ENCODE results near the gene ANKRD44. TPM values are rescaled to one million over a fixed set of nuclear protein-coding genes. Genes with fewer than 3 reads are reported as not detected.

The ANKRD44 gene
- total RNA-seq, 1 experiment from 2014 or later: not detected

DNA sequence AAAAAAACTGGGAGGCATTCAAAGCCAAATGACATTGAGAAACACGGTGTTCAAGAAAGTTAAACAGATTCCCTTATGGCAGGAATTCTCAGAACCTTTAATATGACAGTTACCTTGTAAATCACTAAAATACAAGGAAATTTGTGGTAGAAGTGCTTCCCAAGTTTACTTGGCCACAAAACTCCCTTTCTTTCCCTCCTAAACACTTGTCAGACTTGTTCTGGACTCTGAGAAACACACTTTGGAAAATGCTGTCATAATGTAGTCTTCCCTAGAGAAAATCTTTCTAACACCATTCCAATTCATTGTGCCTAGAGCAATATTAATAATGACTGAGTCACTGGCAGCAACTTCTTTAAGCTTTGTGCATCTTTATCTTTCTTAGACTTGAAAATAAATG lies 140.4 kb downstream of the ANKRD44 start:
- in situ Hi-C loops (cut with HindIII; ENCODE audit: low sequenced_read_pairs): no loop called here
- no peak for DNase-seq (ENCODE audit: low spot score)

DNA sequence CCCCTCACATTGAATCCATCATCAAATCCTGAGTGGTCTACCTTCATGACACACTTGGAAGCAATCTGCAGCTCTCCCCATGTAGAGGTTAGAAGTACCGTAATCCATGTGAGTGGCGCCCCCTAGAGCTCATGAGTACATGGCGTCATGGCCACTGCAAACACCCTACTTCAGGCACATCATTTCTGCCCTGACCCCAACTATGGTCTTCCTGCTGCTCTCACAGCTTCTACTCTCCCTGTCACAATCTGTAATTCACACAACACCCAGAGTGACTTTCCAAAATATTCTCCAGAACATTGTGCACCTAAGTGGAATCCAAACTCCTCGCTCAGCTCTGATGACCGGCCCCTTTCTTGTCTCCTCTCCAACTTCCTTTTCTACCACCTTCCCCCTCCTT lies 141.9 kb downstream of the ANKRD44 start:
- in situ Hi-C loops (cut with HindIII; ENCODE audit: low sequenced_read_pairs): no loop called here
- peak; percentile 42 for DNase-seq (ENCODE audit: low spot score)

DNA sequence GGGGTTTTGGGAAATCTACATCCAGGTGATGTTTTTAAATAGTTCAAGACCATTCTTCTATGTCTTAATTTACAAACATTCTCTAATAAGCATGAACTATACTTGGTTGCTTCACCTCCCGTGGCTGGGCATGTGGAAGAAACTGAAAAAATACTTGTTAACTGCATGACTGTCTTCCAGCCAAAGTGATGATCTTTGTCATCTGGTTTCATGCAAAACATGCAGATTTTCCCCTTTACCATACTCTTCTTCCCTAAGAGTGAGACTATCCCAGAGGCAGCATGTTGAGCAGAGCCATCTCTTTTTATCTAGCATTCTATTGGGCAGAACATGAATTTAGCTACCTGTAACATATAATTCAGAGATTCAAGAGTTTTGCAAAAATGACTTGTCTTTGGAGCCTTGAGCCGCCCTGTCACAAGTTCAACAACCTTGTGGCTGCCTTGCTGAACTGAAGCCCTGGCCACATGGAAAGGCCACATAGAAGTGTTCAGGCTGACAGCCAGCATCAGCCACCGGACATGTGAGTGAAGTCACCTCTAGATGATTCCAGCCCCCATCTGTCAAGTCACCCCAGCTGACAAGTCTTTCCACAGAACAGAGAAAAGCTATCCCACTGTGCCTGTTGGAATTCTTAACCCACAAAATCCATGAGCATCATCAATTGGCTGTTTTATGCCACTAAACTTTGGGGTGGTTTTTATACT lies 142.8 kb downstream of the ANKRD44 start:
- peak; percentile 16 for DNase-seq (ENCODE audit: low spot score)
- in situ Hi-C loops (cut with HindIII; ENCODE audit: low sequenced_read_pairs): no loop called here

GRCh38 chr2:197165020-197165419 lies 145.6 kb downstream of the ANKRD44 start:
- in situ Hi-C loops (cut with HindIII; ENCODE audit: low sequenced_read_pairs): no loop called here
- DNase-seq (ENCODE audit: low spot score): no peak

- in situ Hi-C loops (cut with HindIII; ENCODE audit: low sequenced_read_pairs): no loop called here
- no peak for DNase-seq (ENCODE audit: low spot score)
These were observed 146.3 kb downstream of the ANKRD44 start for GRCh38 chr2:197164141-197164754.

DNA sequence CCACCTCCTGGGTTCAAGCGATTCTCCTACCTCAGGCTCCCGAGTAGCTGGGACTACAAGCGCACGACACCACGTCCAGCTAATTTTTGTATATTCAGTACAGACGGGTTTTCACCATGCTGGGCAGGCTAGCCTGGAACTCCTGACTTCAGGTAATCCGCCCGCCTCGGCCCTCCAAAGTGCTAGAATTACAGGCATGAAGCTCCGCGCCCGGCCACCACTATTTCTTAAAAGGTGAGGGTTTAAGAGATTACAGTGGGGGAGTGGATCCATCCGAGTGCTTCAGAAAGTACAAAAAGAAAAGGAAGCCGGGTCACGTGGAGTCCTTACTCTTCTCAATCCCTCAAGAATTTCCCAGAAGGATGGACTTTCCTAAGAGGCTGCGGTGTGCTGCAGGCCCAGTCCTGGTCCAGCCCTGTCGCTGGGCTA lies 146.9 kb downstream of the ANKRD44 start:
- in situ Hi-C loops (cut with HindIII; ENCODE audit: low sequenced_read_pairs): no loop called here
- DNase-seq (ENCODE audit: low spot score): no peak

- in situ Hi-C loops (cut with HindIII; ENCODE audit: low sequenced_read_pairs): no loop called here
- DNase-seq (ENCODE audit: low spot score): no peak
These were observed 148.8 kb downstream of the ANKRD44 start for GRCh38 chr2:197161774-197162173.

GRCh38 chr2:197159661-197160211 lies 150.8 kb downstream of the ANKRD44 start:
- in situ Hi-C loops (cut with HindIII; ENCODE audit: low sequenced_read_pairs): no loop called here
- no peak for DNase-seq (ENCODE audit: low spot score)

DNA sequence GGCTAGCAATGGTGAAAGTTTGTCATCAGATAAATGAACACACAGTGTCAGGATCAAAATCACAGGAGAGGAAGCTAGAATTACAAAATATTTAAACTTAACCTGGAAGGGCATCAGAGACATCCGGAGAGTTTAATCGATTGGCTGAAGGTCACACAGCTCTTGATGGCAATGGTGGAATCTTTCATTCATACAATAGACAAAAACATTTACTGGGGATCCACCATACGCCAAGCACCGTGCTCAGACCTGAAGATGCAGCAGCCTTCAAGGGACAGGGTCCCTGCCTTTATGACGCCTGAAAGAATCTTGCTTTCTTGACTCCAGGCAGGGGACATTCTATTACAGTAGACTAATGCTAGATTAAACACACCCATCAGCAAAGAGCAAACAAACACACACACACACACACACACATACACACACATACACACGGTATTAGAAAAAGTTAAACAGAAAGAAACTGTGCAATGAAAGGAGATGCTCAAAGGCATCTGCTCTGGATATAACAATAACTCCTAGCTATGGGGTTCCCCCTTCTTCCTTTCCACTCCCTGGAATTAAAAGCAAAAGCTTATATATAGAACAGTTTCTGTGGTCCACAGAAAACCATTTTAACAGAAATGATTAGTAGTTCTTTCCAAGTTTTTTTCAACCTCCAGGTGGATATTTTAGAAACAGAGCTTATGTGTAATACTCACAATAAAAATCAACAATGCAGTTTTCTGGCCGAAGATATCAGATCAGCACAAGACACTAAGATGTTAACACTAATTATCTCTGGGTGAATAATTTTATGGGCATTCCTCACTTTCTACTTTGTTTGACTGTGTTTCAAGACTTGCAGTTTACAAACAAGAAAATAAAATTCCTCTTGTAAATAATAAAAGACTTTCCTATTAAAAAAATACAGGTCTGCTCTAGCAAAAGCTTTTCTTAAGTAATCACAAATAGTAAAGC lies 151.7 kb downstream of the ANKRD44 start:
- no peak for DNase-seq (ENCODE audit: low spot score)

GRCh38 chr2:197157879-197158537 lies 152.6 kb downstream of the ANKRD44 start:
- DNase-seq (ENCODE audit: low spot score): no peak
- in situ Hi-C loops (cut with HindIII; ENCODE audit: low sequenced_read_pairs): no loop called here

More for the DNA sequence above, 151.7 kb downstream of the ANKRD44 start:
- in situ Hi-C loops (cut with HindIII; ENCODE audit: low sequenced_read_pairs): no loop called here

DNA sequence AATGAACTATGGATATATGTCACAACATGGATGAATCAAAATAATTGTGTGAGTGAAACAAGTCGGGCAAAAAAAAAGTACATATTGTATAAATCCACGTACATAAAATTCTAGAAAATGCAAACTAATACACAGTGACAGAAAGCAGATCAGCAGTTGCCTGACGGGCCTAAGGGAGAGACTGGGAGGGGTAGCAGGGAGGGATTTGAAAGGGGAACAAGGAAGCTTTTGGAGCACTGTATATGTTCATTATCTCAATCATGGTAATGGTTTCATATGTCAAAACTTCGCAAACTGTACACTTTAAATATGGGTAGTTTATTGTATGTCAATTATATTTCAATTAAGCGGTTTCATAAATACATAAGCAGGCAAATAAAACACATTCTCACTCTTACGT lies 153.8 kb downstream of the ANKRD44 start:
- in situ Hi-C loops (cut with HindIII; ENCODE audit: low sequenced_read_pairs): no loop called here

GRCh38 chr2:197152451-197153228 lies 157.9 kb downstream of the ANKRD44 start:
- no peak for DNase-seq (ENCODE audit: low spot score)
- in situ Hi-C loops (cut with HindIII; ENCODE audit: low sequenced_read_pairs): no loop called here

More for the DNA sequence above, 153.8 kb downstream of the ANKRD44 start:
- DNase-seq (ENCODE audit: low spot score): no peak

DNA sequence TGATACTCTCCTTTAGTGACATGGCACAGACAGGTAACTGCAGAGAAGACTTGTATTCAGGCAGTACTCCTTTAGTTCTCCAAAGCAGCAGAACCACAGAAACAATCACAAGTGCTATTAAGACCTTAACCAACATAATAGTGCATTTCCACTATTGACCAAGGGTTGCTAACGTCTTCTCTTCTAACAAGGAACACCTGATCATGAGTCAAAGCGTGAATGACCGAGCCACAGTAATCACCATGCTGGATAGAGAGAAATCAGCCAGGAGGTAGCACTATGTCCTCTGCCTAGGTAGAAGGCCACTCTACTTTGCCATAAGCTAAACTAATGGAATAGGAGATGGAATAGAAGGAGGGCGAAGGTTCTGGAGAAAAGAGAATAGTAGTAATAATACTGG lies 161.0 kb downstream of the ANKRD44 start:
- no peak for DNase-seq (ENCODE audit: low spot score)
- in situ Hi-C loops (cut with HindIII; ENCODE audit: low sequenced_read_pairs): no loop called here

- in situ Hi-C loops (cut with HindIII; ENCODE audit: low sequenced_read_pairs): no loop called here
- no peak for DNase-seq (ENCODE audit: low spot score)
These were observed 162.2 kb downstream of the ANKRD44 start for GRCh38 chr2:197148401-197148800.

DNA sequence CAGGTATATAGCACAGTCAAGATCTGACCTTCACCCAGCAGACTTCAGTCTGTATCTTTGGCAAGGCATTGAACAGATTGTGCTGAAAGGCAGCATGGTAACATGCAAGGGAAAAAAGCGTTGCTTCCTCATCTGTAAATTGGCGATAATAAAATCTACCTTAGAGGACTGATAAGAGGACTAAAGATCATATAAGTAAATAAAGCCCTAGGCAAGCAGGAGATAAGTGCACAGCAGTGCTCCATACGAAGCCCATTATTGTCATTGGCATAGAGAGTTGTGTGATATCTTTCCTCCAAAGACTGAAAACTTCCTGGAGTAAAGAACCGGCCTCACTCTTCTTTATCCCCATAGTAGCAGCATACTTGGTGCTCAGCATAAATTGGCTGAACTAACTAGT lies 162.6 kb downstream of the ANKRD44 start:
- DNase-seq (ENCODE audit: low spot score): no peak
- in situ Hi-C loops (cut with HindIII; ENCODE audit: low sequenced_read_pairs): no loop called here

DNA sequence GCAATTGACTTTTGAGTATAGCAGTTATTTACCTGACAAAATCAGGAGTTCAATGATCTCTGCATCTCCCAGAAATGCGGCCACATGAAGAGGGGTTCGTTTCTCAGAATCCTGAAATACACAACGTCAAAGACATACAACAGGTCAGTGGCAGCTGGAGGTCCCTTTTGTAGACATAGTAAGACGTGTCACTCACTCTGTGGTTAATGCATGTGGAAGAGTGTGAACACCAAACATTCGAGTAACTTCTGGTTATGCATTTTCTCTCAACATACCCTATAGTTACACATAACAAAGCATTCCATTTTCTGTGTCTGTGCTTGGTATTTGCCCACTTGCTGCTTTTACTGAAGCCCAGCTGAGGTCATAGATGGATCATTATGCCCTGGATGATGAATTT lies 163.6 kb downstream of the ANKRD44 start:
- no peak for DNase-seq (ENCODE audit: low spot score)
- in situ Hi-C loops (cut with HindIII; ENCODE audit: low sequenced_read_pairs): no loop called here

- no peak for DNase-seq (ENCODE audit: low spot score)
- in situ Hi-C loops (cut with HindIII; ENCODE audit: low sequenced_read_pairs): no loop called here
These were observed 165.0 kb downstream of the ANKRD44 start for GRCh38 chr2:197145471-197146056.

GRCh38 chr2:197144183-197144582 lies 166.4 kb downstream of the ANKRD44 start:
- in situ Hi-C loops (cut with HindIII; ENCODE audit: low sequenced_read_pairs): no loop called here
- DNase-seq (ENCODE audit: low spot score): no peak
